ENCODE results near the gene KCNB1. TPM values are rescaled to one million over a fixed set of nuclear protein-coding genes. Genes with fewer than 3 reads are reported as not detected.

The KCNB1 gene
- total and polyA plus RNA-seq, 2 experiments from 2014 or later = 0.11 to 0.13 TPM

- Histone ChIP-seq H3K9me3 (ENCODE audit: low read depth) (no peaks in the 10 kb centered on the region), H3K4me1 (ENCODE audit: insufficient read depth) (no peaks in the 10 kb centered on the region), H4K20me1 (ENCODE audit: insufficient read depth) (no peaks in the 10 kb centered on the region), H3K4me3 (no peak overlapping the region), H3K9me2 (ENCODE audit: insufficient read depth) (no peaks in the 10 kb centered on the region), H3K36me3 (ENCODE audit: low read depth) (no peaks in the 10 kb centered on the region), H3K4me2 (ENCODE audit: unreplicated experiment) (no peak overlapping the region), H3K27me3 (replicated peaks; ENCODE audit: insufficient read depth) (peaks cover 2% of the 10 kb centered on the region; the same call in 1 of the 2 replicates), H3K79me2 (ENCODE audit: insufficient read depth) (no peaks in the 10 kb centered on the region), H3K9ac (no peak overlapping the region), H3K27ac (no peak overlapping the region), H3F3A (ENCODE audit: insufficient read depth) (no peaks in the 10 kb centered on the region), H2AFZ (no peak overlapping the region)
- TF ChIP-seq EZH2phosphoT487 (IDR thresholded peaks at IDR 0.05; ENCODE audit: insufficient read depth, low read depth) (no peak), EZH2 (IDR thresholded peaks at IDR 0.05; ENCODE audit: insufficient read depth, poor library complexity, severe bottlenecking) (no peak)
- in situ Hi-C loops (cut with MboI) = no loop called here
- peak; percentile 68 for DNase-seq
- WGBS, 2 experiments (ENCODE audit: low coverage in 1 of 2, low lambda C conversion rate in 2 of 2, missing lambda C conversion rate in 2 of 2) = 0 to 8% methylated on average over 1 of the region's 1 CpG
These were observed 97.0 kb downstream of the KCNB1 start for GRCh38 chr20:49385465-49385864.

GRCh38 chr20:49384437-49385434 lies 97.7 kb downstream of the KCNB1 start:
- H3K4me2 ChIP-seq (ENCODE audit: unreplicated experiment) = no peak overlapping the region
- no peak overlapping the region for H2AFZ ChIP-seq
- H3F3A ChIP-seq (ENCODE audit: insufficient read depth) = no peaks in the 10 kb centered on the region
- H3K9ac ChIP-seq = no peak overlapping the region
- WGBS, 2 experiments (ENCODE audit: low coverage in 1 of 2, low lambda C conversion rate in 2 of 2, missing lambda C conversion rate in 2 of 2) = 43% methylated on average over 16 of the region's 16 CpGs
- H3K4me3 ChIP-seq = no peak overlapping the region
- H3K79me2 ChIP-seq (ENCODE audit: insufficient read depth) = no peaks in the 10 kb centered on the region
- in situ Hi-C loops (cut with MboI) = no loop called here
- no peaks in the 10 kb centered on the region for H4K20me1 ChIP-seq (ENCODE audit: insufficient read depth)
- DNase-seq = peak; percentile 75
- H3K27ac ChIP-seq = no peak overlapping the region
- H3K4me1 ChIP-seq (ENCODE audit: insufficient read depth) = no peaks in the 10 kb centered on the region
- H3K36me3 ChIP-seq (ENCODE audit: low read depth) = no peaks in the 10 kb centered on the region
- no peaks in the 10 kb centered on the region for H3K9me3 ChIP-seq (ENCODE audit: low read depth)
- H3K27me3 ChIP-seq (replicated peaks; ENCODE audit: insufficient read depth) = peaks cover 2% of the 10 kb centered on the region; the same call in 1 of the 2 replicates
- no peaks in the 10 kb centered on the region for H3K9me2 ChIP-seq (ENCODE audit: insufficient read depth)
- no peak for TF ChIP-seq EZH2 (IDR thresholded peaks at IDR 0.05; ENCODE audit: insufficient read depth, poor library complexity, severe bottlenecking)
- no peak for TF ChIP-seq EZH2phosphoT487 (IDR thresholded peaks at IDR 0.05; ENCODE audit: insufficient read depth, low read depth)

GRCh38 chr20:49381558-49382493 lies 100.6 kb downstream of the KCNB1 start:
- H3K4me1 ChIP-seq (ENCODE audit: insufficient read depth) = no peaks in the 10 kb centered on the region
- H3K4me3 ChIP-seq = no peak overlapping the region
- no peaks in the 10 kb centered on the region for H3K36me3 ChIP-seq (ENCODE audit: low read depth)
- no peaks in the 10 kb centered on the region for H3K9me3 ChIP-seq (ENCODE audit: low read depth)
- no peaks in the 10 kb centered on the region for H3F3A ChIP-seq (ENCODE audit: insufficient read depth)
- no peaks in the 10 kb centered on the region for H4K20me1 ChIP-seq (ENCODE audit: insufficient read depth)
- H3K27ac ChIP-seq = no peak overlapping the region
- H3K4me2 ChIP-seq (ENCODE audit: unreplicated experiment) = no peak overlapping the region
- in situ Hi-C loops (cut with MboI) = no loop called here
- TF ChIP-seq EZH2 (IDR thresholded peaks at IDR 0.05; ENCODE audit: insufficient read depth, poor library complexity, severe bottlenecking) (no peak), EZH2phosphoT487 (IDR thresholded peaks at IDR 0.05; ENCODE audit: insufficient read depth, low read depth) (no peak)
- no peaks in the 10 kb centered on the region for H3K9me2 ChIP-seq (ENCODE audit: insufficient read depth)
- no peaks in the 10 kb centered on the region; the same call in 1 of the 2 replicates for H3K27me3 ChIP-seq (replicated peaks; ENCODE audit: insufficient read depth)
- no peak overlapping the region for H3K9ac ChIP-seq
- 61 to 64% methylated on average over 14 of the region's 14 CpGs for WGBS, 2 experiments (ENCODE audit: low coverage in 1 of 2, low lambda C conversion rate in 2 of 2, missing lambda C conversion rate in 2 of 2)
- H3K79me2 ChIP-seq (ENCODE audit: insufficient read depth) = no peaks in the 10 kb centered on the region
- no peak overlapping the region for H2AFZ ChIP-seq
- peak; percentile 32 for DNase-seq

GRCh38 chr20:49380337-49380780 lies 102.1 kb downstream of the KCNB1 start:
- H3K27me3 ChIP-seq (replicated peaks; ENCODE audit: insufficient read depth) = no peaks in the 10 kb centered on the region; the same call in 1 of the 2 replicates
- no peaks in the 10 kb centered on the region for H3K36me3 ChIP-seq (ENCODE audit: low read depth)
- H4K20me1 ChIP-seq (ENCODE audit: insufficient read depth) = no peaks in the 10 kb centered on the region
- H3K79me2 ChIP-seq (ENCODE audit: insufficient read depth) = no peaks in the 10 kb centered on the region
- H3K27ac ChIP-seq = no peak overlapping the region
- no peak overlapping the region for H2AFZ ChIP-seq
- no peak overlapping the region for H3K4me2 ChIP-seq (ENCODE audit: unreplicated experiment)
- WGBS, 2 experiments (ENCODE audit: low coverage in 1 of 2, low lambda C conversion rate in 2 of 2, missing lambda C conversion rate in 2 of 2) = 65 to 75% methylated on average over 6 of the region's 6 CpGs
- no peaks in the 10 kb centered on the region for H3K9me2 ChIP-seq (ENCODE audit: insufficient read depth)
- H3K4me1 ChIP-seq (ENCODE audit: insufficient read depth) = no peaks in the 10 kb centered on the region
- no peak for DNase-seq
- TF ChIP-seq EZH2phosphoT487 (IDR thresholded peaks at IDR 0.05; ENCODE audit: insufficient read depth, low read depth) (no peak), EZH2 (IDR thresholded peaks at IDR 0.05; ENCODE audit: insufficient read depth, poor library complexity, severe bottlenecking) (no peak)
- H3F3A ChIP-seq (ENCODE audit: insufficient read depth) = no peaks in the 10 kb centered on the region
- no peak overlapping the region for H3K4me3 ChIP-seq
- no peak overlapping the region for H3K9ac ChIP-seq
- in situ Hi-C loops (cut with MboI) = no loop called here
- no peaks in the 10 kb centered on the region for H3K9me3 ChIP-seq (ENCODE audit: low read depth)
